ENCODE results near the gene ACBD4. TPM values are rescaled to one million over a fixed set of nuclear protein-coding genes. Genes with fewer than 3 reads are reported as not detected.

The ACBD4 gene
- total and polyA plus RNA-seq, 2 of the 13 experiments (the other 11 are each of a cell fraction or from before 2014, with no cell fraction given), result 16.1 to 26.9 TPM

DNA sequence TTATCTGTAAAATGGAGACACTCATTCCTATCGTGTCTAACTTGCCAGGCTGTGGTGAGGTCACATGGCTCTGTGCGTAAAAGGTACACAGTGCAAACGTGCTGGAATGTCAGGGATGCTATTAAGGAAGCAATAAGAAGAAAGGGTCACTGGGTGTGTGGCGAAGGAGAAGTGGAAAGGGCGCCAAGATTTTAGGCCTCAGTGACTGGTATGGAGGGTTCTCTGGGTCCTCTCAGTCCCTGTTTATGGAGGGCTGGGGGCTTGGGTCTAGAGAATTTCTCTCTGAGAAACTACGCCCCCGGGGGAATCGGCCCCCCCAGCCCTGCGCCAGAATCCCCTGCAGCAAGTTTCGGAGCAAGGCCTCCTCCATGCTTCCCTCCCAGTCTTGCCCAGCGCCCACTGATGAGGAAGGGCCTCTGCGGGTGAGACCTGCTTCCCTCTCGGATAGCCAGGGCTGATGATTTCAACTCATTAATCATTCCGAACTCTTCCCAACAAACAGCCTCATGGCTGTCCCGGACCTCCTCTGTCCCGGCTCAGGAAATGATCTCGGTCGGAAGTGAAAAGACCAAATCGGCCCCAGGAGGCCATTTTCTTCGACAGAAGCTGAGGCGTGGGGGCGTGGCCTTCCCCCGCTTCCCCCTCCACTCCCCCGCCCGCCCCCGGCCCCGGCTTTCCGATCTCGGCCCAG is 11.5 kb downstream of the ACBD4 start (continued):
- TF ChIP-seq, protein P1, sequence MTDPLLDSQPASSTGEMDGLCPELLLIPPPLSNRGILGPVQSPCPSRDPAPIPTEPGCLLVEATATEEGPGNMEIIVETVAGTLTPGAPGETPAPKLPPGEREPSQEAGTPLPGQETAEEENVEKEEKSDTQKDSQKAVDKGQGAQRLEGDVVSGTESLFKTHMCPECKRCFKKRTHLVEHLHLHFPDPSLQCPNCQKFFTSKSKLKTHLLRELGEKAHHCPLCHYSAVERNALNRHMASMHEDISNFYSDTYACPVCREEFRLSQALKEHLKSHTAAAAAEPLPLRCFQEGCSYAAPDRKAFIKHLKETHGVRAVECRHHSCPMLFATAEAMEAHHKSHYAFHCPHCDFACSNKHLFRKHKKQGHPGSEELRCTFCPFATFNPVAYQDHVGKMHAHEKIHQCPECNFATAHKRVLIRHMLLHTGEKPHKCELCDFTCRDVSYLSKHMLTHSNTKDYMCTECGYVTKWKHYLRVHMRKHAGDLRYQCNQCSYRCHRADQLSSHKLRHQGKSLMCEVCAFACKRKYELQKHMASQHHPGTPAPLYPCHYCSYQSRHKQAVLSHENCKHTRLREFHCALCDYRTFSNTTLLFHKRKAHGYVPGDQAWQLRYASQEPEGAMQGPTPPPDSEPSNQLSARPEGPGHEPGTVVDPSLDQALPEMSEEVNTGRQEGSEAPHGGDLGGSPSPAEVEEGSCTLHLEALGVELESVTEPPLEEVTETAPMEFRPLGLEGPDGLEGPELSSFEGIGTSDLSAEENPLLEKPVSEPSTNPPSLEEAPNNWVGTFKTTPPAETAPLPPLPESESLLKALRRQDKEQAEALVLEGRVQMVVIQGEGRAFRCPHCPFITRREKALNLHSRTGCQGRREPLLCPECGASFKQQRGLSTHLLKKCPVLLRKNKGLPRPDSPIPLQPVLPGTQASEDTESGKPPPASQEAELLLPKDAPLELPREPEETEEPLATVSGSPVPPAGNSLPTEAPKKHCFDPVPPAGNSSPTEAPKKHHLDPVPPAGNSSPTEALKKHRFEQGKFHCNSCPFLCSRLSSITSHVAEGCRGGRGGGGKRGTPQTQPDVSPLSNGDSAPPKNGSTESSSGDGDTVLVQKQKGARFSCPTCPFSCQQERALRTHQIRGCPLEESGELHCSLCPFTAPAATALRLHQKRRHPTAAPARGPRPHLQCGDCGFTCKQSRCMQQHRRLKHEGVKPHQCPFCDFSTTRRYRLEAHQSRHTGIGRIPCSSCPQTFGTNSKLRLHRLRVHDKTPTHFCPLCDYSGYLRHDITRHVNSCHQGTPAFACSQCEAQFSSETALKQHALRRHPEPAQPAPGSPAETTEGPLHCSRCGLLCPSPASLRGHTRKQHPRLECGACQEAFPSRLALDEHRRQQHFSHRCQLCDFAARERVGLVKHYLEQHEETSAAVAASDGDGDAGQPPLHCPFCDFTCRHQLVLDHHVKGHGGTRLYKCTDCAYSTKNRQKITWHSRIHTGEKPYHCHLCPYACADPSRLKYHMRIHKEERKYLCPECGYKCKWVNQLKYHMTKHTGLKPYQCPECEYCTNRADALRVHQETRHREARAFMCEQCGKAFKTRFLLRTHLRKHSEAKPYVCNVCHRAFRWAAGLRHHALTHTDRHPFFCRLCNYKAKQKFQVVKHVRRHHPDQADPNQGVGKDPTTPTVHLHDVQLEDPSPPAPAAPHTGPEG (CRISPR knock-in tag; IDR thresholded peaks at IDR 0.05), result no peak
- TF ChIP-seq KLF6 (CRISPR knock-in tag; IDR thresholded peaks at IDR 0.05), result peak; percentile 17; the same call in 1 of the 2 replicates
- TF ChIP-seq ZNF33B (CRISPR knock-in tag; IDR thresholded peaks at IDR 0.05), result no peak
- no peak for TF ChIP-seq FOXC1 (CRISPR knock-in tag; IDR thresholded peaks at IDR 0.05; ENCODE audit: borderline replicate concordance)
- TF ChIP-seq ZNF883 (CRISPR knock-in tag; IDR thresholded peaks at IDR 0.05; ENCODE audit: not compliant biosample characterization), result no peak
- TF ChIP-seq TBX3 (IDR thresholded peaks at IDR 0.05; ENCODE audit: borderline replicate concordance), result no peak
- TF ChIP-seq ZNF816 (CRISPR knock-in tag; IDR thresholded peaks at IDR 0.05; ENCODE audit: borderline replicate concordance), result no peak
- TF ChIP-seq, protein P2, sequence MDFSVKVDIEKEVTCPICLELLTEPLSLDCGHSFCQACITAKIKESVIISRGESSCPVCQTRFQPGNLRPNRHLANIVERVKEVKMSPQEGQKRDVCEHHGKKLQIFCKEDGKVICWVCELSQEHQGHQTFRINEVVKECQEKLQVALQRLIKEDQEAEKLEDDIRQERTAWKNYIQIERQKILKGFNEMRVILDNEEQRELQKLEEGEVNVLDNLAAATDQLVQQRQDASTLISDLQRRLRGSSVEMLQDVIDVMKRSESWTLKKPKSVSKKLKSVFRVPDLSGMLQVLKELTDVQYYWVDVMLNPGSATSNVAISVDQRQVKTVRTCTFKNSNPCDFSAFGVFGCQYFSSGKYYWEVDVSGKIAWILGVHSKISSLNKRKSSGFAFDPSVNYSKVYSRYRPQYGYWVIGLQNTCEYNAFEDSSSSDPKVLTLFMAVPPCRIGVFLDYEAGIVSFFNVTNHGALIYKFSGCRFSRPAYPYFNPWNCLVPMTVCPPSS (IDR thresholded peaks at IDR 0.05), result no peak
- TF ChIP-seq ZNF143 (CRISPR knock-in tag; IDR thresholded peaks at IDR 0.05), result no peak
- no peak for TF ChIP-seq NFYB (CRISPR knock-in tag; IDR thresholded peaks at IDR 0.05)
- TF ChIP-seq, protein P3, sequence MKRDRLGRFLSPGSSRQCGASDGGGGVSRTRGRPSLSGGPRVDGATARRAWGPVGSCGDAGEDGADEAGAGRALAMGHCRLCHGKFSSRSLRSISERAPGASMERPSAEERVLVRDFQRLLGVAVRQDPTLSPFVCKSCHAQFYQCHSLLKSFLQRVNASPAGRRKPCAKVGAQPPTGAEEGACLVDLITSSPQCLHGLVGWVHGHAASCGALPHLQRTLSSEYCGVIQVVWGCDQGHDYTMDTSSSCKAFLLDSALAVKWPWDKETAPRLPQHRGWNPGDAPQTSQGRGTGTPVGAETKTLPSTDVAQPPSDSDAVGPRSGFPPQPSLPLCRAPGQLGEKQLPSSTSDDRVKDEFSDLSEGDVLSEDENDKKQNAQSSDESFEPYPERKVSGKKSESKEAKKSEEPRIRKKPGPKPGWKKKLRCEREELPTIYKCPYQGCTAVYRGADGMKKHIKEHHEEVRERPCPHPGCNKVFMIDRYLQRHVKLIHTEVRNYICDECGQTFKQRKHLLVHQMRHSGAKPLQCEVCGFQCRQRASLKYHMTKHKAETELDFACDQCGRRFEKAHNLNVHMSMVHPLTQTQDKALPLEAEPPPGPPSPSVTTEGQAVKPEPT (CRISPR knock-in tag; IDR thresholded peaks at IDR 0.05; ENCODE audit: low read depth), result peak; percentile 22; the same call in 1 of the 2 replicates
- TF ChIP-seq, protein P4, sequence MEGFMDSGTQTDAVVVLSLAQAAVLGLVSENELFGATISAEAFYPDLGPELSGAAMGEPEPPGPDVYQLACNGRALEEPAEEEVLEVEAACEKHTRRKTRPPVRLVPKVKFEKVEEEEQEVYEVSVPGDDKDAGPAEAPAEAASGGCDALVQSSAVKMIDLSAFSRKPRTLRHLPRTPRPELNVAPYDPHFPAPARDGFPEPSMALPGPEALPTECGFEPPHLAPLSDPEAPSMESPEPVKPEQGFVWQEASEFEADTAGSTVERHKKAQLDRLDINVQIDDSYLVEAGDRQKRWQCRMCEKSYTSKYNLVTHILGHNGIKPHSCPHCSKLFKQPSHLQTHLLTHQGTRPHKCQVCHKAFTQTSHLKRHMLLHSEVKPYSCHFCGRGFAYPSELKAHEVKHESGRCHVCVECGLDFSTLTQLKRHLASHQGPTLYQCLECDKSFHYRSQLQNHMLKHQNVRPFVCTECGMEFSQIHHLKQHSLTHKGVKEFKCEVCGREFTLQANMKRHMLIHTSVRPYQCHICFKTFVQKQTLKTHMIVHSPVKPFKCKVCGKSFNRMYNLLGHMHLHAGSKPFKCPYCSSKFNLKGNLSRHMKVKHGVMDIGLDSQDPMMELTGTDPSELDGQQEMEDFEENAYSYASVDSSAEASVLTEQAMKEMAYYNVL (CRISPR knock-in tag; IDR thresholded peaks at IDR 0.05; ENCODE audit: borderline replicate concordance), result no peak
- no peak for TF ChIP-seq PHF20 (CRISPR knock-in tag; IDR thresholded peaks at IDR 0.05)
- no peak for TF ChIP-seq ELF4 (CRISPR knock-in tag; IDR thresholded peaks at IDR 0.05; ENCODE audit: borderline replicate concordance)
- TF ChIP-seq, protein P5, sequence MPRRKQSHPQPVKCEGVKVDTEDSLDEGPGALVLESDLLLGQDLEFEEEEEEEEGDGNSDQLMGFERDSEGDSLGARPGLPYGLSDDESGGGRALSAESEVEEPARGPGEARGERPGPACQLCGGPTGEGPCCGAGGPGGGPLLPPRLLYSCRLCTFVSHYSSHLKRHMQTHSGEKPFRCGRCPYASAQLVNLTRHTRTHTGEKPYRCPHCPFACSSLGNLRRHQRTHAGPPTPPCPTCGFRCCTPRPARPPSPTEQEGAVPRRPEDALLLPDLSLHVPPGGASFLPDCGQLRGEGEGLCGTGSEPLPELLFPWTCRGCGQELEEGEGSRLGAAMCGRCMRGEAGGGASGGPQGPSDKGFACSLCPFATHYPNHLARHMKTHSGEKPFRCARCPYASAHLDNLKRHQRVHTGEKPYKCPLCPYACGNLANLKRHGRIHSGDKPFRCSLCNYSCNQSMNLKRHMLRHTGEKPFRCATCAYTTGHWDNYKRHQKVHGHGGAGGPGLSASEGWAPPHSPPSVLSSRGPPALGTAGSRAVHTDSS (CRISPR knock-in tag; conservative IDR thresholded peaks at IDR 0.05), result no peak
- TF ChIP-seq MYC (CRISPR knock-in tag; IDR thresholded peaks at IDR 0.05; ENCODE audit: borderline replicate concordance), result no peak
